Measurements from ENCODE around the gene APLP2.

- TF ChIP-seq CTCF (IDR thresholded peaks at IDR 0.05) (no peak), ZFX (IDR thresholded peaks at IDR 0.05; ENCODE audit: borderline replicate concordance) (no peak)
Measured at GRCh38 chr11:130180491-130180890, 110.8 kb downstream of the APLP2 start.
